Measurements from ENCODE around the gene ACTL8. TPM values are rescaled to one million over a fixed set of nuclear protein-coding genes. Genes with fewer than 3 reads are reported as not detected.

The ACTL8 gene
- not detected for total RNA-seq
- long read RNA-seq, result 0 reads

- no peak for DNase-seq (ENCODE audit: low spot score)
Measured at GRCh38 chr1:17755120-17755519, at the start of gene ACTL8. Gene ACTL8, plus strand, starts transcription at chr1:17755333. Its CDS starts 67,676 bp downstream, at chr1:17823009.

- DNase-seq (ENCODE audit: low spot score), result no peak
Measured at GRCh38 chr1:17706445-17706844, 48.7 kb upstream of the ACTL8 start.

GRCh38 chr1:17709981-17710380, 45.2 kb upstream of the ACTL8 start:
- no peak for DNase-seq (ENCODE audit: low spot score)

- no peak for DNase-seq (ENCODE audit: low spot score)
Measured at GRCh38 chr1:17710889-17711576, 44.1 kb upstream of the ACTL8 start.

- DNase-seq (ENCODE audit: low spot score), result no peak
Measured at GRCh38 chr1:17711577-17711910, 43.6 kb upstream of the ACTL8 start.

GRCh38 chr1:17711941-17712340, 43.2 kb upstream of the ACTL8 start:
- no peak for DNase-seq (ENCODE audit: low spot score)

GRCh38 chr1:17713993-17714392, 41.1 kb upstream of the ACTL8 start:
- DNase-seq (ENCODE audit: low spot score), result no peak

- no peak for DNase-seq (ENCODE audit: low spot score)
Measured at GRCh38 chr1:17717594-17718535, 37.3 kb upstream of the ACTL8 start.

- DNase-seq (ENCODE audit: low spot score), result no peak
Measured at GRCh38 chr1:17719874-17720273, 35.3 kb upstream of the ACTL8 start.

GRCh38 chr1:17721444-17721843, 33.7 kb upstream of the ACTL8 start:
- DNase-seq (ENCODE audit: low spot score), result no peak

GRCh38 chr1:17723684-17724083, 31.4 kb upstream of the ACTL8 start:
- DNase-seq (ENCODE audit: low spot score), result no peak

GRCh38 chr1:17724150-17724549, 31.0 kb upstream of the ACTL8 start:
- DNase-seq (ENCODE audit: low spot score), result no peak

- DNase-seq (ENCODE audit: low spot score), result no peak
Measured at GRCh38 chr1:17725084-17725719, 29.9 kb upstream of the ACTL8 start.

- DNase-seq (ENCODE audit: low spot score), result no peak
Measured at GRCh38 chr1:17725811-17726582, 29.1 kb upstream of the ACTL8 start.

GRCh38 chr1:17728123-17728712, 26.9 kb upstream of the ACTL8 start:
- no peak for DNase-seq (ENCODE audit: low spot score)

GRCh38 chr1:17729248-17729647, 25.9 kb upstream of the ACTL8 start:
- no peak for DNase-seq (ENCODE audit: low spot score)

- DNase-seq (ENCODE audit: low spot score), result no peak
Measured at GRCh38 chr1:17729909-17730308, 25.2 kb upstream of the ACTL8 start.

- no peak for DNase-seq (ENCODE audit: low spot score)
Measured at GRCh38 chr1:17731460-17731859, 23.7 kb upstream of the ACTL8 start.

GRCh38 chr1:17732475-17732874, 22.7 kb upstream of the ACTL8 start:
- no peak for DNase-seq (ENCODE audit: low spot score)

- no peak for DNase-seq (ENCODE audit: low spot score)
Measured at GRCh38 chr1:17733661-17734060, 21.5 kb upstream of the ACTL8 start.

GRCh38 chr1:17734609-17735008, 20.5 kb upstream of the ACTL8 start:
- DNase-seq (ENCODE audit: low spot score), result no peak
